Ishikawa (cell line): ENCODE measurements around the gene RHBDD3.

Source experiments
- RAD21 ChIP-seq: IDR thresholded peaks from 2 replicates; pipeline ENCODE4 v1.6.1; 2012; ENCODE audit warnings: low read depth
- REST ChIP-seq: IDR thresholded peaks from 2 replicates; pipeline ENCODE4 v1.6.1; 2012; ENCODE audit warnings: low read depth, mild to moderate bottlenecking
- TAF1 ChIP-seq: IDR thresholded peaks from 2 replicates; pipeline ENCODE4 v1.6.1; 2012; ENCODE audit warnings: low read depth, mild to moderate bottlenecking
- TEAD4 ChIP-seq: IDR thresholded peaks from 2 replicates; pipeline ENCODE4 v1.6.1; 2012
- YY1 ChIP-seq: IDR thresholded peaks from 2 replicates; pipeline ENCODE4 v1.6.1; 2012; ENCODE audit warnings: low read depth

- TF ChIP-seq REST, result no peak
- TF ChIP-seq TAF1, result no peak
- no peak for TF ChIP-seq RAD21
- TF ChIP-seq YY1, result no peak
- no peak for TF ChIP-seq TEAD4
Measured at GRCh38 chr22:29311464-29312217, 43.9 kb upstream of the RHBDD3 start.
